Measurements from ENCODE around the gene XPO6. TPM values are rescaled to one million over a fixed set of nuclear protein-coding genes. Genes with fewer than 3 reads are reported as not detected.

The XPO6 gene
- total RNA-seq, 1 experiment from 2014 or later, result 106 TPM

GRCh38 chr16:28104404-28104803 lies 107.4 kb downstream of the XPO6 start:
- Histone ChIP-seq H3K36me3 (ENCODE audit: low read depth, low read length) (peaks cover 55% of the 10 kb centered on the region), H3K4me1 (ENCODE audit: insufficient read depth, low read length) (no peaks in the 10 kb centered on the region), H3K79me2 (ENCODE audit: low read length) (no peaks in the 10 kb centered on the region), H3K27me3 (ENCODE audit: low read length) (no peaks in the 10 kb centered on the region), H3K4me2 (ENCODE audit: low read length) (no peak overlapping the region), H3K4me3 (ENCODE audit: low read length) (no peak overlapping the region), H3K9me3 (ENCODE audit: low read length) (no peaks in the 10 kb centered on the region), H4K20me1 (ENCODE audit: low read length) (no peaks in the 10 kb centered on the region), H3K9ac (ENCODE audit: low read length) (no peak overlapping the region), H3F3A (ENCODE audit: low read length, unreplicated experiment) (no peaks in the 10 kb centered on the region), H3K9me2 (replicated peaks; ENCODE audit: low read length) (no peaks in the 10 kb centered on the region), H3K27ac (ENCODE audit: low read length) (no peak overlapping the region), H2AFZ (ENCODE audit: low read length) (no peak overlapping the region)
- intact Hi-C loops (cut with micrococcal nuclease), result no loop called here
- ChIA-PET CTCF (no interaction called here), POLR2A (ENCODE audit: unreplicated experiment) (no interaction called here)
- BruUV-seq (replicated peaks), result no TSS peak
- TF ChIP-seq CTCF (conservative IDR thresholded peaks at IDR 0.05; ENCODE audit: low read depth, low read length), result no peak
- TF ChIP-seq EZH2phosphoT487 (IDR thresholded peaks at IDR 0.05; ENCODE audit: borderline replicate concordance, low read length), result no peak
- TF ChIP-seq EZH2 (IDR thresholded peaks at IDR 0.05; ENCODE audit: low read length, unreplicated experiment), result no peak
- no peak for ATAC-seq
- no peak for DNase-seq

GRCh38 chr16:28103516-28104170 lies 108.1 kb downstream of the XPO6 start:
- TF ChIP-seq CTCF (conservative IDR thresholded peaks at IDR 0.05; ENCODE audit: low read depth, low read length) (no peak), EZH2phosphoT487 (IDR thresholded peaks at IDR 0.05; ENCODE audit: borderline replicate concordance, low read length) (no peak), EZH2 (IDR thresholded peaks at IDR 0.05; ENCODE audit: low read length, unreplicated experiment) (no peak)
- Histone ChIP-seq H3K36me3 (ENCODE audit: low read depth, low read length) (peaks cover 51% of the 10 kb centered on the region), H3K9me2 (replicated peaks; ENCODE audit: low read length) (no peaks in the 10 kb centered on the region), H3K9me3 (ENCODE audit: low read length) (no peaks in the 10 kb centered on the region), H3K4me1 (ENCODE audit: insufficient read depth, low read length) (no peaks in the 10 kb centered on the region), H3K9ac (ENCODE audit: low read length) (no peak overlapping the region), H4K20me1 (ENCODE audit: low read length) (no peaks in the 10 kb centered on the region), H3K27me3 (ENCODE audit: low read length) (no peaks in the 10 kb centered on the region), H3K4me2 (ENCODE audit: low read length) (no peak overlapping the region), H3K4me3 (ENCODE audit: low read length) (no peak overlapping the region), H3K79me2 (ENCODE audit: low read length) (no peaks in the 10 kb centered on the region), H2AFZ (ENCODE audit: low read length) (no peak overlapping the region), H3F3A (ENCODE audit: low read length, unreplicated experiment) (no peaks in the 10 kb centered on the region), H3K27ac (ENCODE audit: low read length) (no peak overlapping the region)
- ATAC-seq, result no peak
- CTCF ChIA-PET, result no interaction called here
- DNase-seq, result no peak
- POLR2A ChIA-PET (ENCODE audit: unreplicated experiment), result no interaction called here
- no TSS peak for BruUV-seq (replicated peaks)
- intact Hi-C loops (cut with micrococcal nuclease), result no loop called here

- H4K20me1 ChIP-seq (ENCODE audit: low read length), result no peaks in the 10 kb centered on the region
- intact Hi-C loops (cut with micrococcal nuclease), result no loop called here
- no peaks in the 10 kb centered on the region for H3K4me1 ChIP-seq (ENCODE audit: insufficient read depth, low read length)
- H3K27me3 ChIP-seq (ENCODE audit: low read length), result no peaks in the 10 kb centered on the region
- no peaks in the 10 kb centered on the region for H3K79me2 ChIP-seq (ENCODE audit: low read length)
- H3K9me3 ChIP-seq (ENCODE audit: low read length), result no peaks in the 10 kb centered on the region
- DNase-seq (no peak), ATAC-seq (no peak)
- POLR2A ChIA-PET (ENCODE audit: unreplicated experiment), result no interaction called here
- CTCF ChIA-PET, result no interaction called here
- no peak overlapping the region for H3K27ac ChIP-seq (ENCODE audit: low read length)
- no peak overlapping the region for H3K4me3 ChIP-seq (ENCODE audit: low read length)
- H3F3A ChIP-seq (ENCODE audit: low read length, unreplicated experiment), result no peaks in the 10 kb centered on the region
- no peak overlapping the region for H3K4me2 ChIP-seq (ENCODE audit: low read length)
- no TSS peak for BruUV-seq (replicated peaks)
- H3K36me3 ChIP-seq (ENCODE audit: low read depth, low read length), result peaks cover 37% of the 10 kb centered on the region
- no peak overlapping the region for H2AFZ ChIP-seq (ENCODE audit: low read length)
- TF ChIP-seq EZH2phosphoT487 (IDR thresholded peaks at IDR 0.05; ENCODE audit: borderline replicate concordance, low read length), result no peak
- no peak for TF ChIP-seq CTCF (conservative IDR thresholded peaks at IDR 0.05; ENCODE audit: low read depth, low read length)
- TF ChIP-seq EZH2 (IDR thresholded peaks at IDR 0.05; ENCODE audit: low read length, unreplicated experiment), result no peak
- H3K9ac ChIP-seq (ENCODE audit: low read length), result no peak overlapping the region
- H3K9me2 ChIP-seq (replicated peaks; ENCODE audit: low read length), result no peaks in the 10 kb centered on the region
These were observed 110.3 kb downstream of the XPO6 start for GRCh38 chr16:28101533-28101890.

All from PC-3 (cell line).